ENCODE results near the gene FBXO15.

FBXO15 gene

GRCh38 chr18:74155276-74155675 is 7.6 kb upstream of the FBXO15 start:
- H3K4me3 ChIP-seq (ENCODE audit: low read length, poor library complexity, severe bottlenecking): no peak overlapping the region
- no peaks in the 10 kb centered on the region for H3K27me3 ChIP-seq (ENCODE audit: insufficient read depth, low read length, poor library complexity, severe bottlenecking)
- H3F3A ChIP-seq (ENCODE audit: low read depth): no peaks in the 10 kb centered on the region
- H3K36me3 ChIP-seq (ENCODE audit: insufficient read depth, low read length): peaks cover 48% of the 10 kb centered on the region
- H3K9me2 ChIP-seq (replicated peaks; ENCODE audit: low read depth, low read length): no peaks in the 10 kb centered on the region
- no peak overlapping the region for H2AFZ ChIP-seq (ENCODE audit: low read length)
- no peak overlapping the region for H3K4me2 ChIP-seq (ENCODE audit: low read depth, low read length, poor library complexity, severe bottlenecking)
- peaks cover 17% of the 10 kb centered on the region for H4K20me1 ChIP-seq (ENCODE audit: insufficient read depth, low read length, poor library complexity, severe bottlenecking)
- H3K4me1 ChIP-seq (ENCODE audit: insufficient read depth, low read length, poor library complexity, severe bottlenecking): peaks cover 22% of the 10 kb centered on the region
- TF ChIP-seq CTCF (conservative IDR thresholded peaks at IDR 0.05; ENCODE audit: low read length) (no peak), EZH2phosphoT487 (IDR thresholded peaks at IDR 0.05; ENCODE audit: borderline replicate concordance) (no peak)
- no peaks in the 10 kb centered on the region for H3K9me3 ChIP-seq (ENCODE audit: insufficient read depth, low read depth, low read length)
- H3K79me2 ChIP-seq (ENCODE audit: insufficient read depth, low read length): peaks cover 39% of the 10 kb centered on the region
- H3K9ac ChIP-seq (ENCODE audit: low read depth, low read length, poor library complexity, severe bottlenecking): no peak overlapping the region

GRCh38 chr18:74154716-74155115 is 7.1 kb upstream of the FBXO15 start:
- Histone ChIP-seq H3F3A (ENCODE audit: low read depth) (no peaks in the 10 kb centered on the region), H3K9me2 (replicated peaks; ENCODE audit: low read depth, low read length) (no peaks in the 10 kb centered on the region), H3K4me2 (ENCODE audit: low read depth, low read length, poor library complexity, severe bottlenecking) (no peak overlapping the region), H2AFZ (ENCODE audit: low read length) (no peak overlapping the region), H3K4me1 (ENCODE audit: insufficient read depth, low read length, poor library complexity, severe bottlenecking) (peaks cover 28% of the 10 kb centered on the region), H3K9ac (ENCODE audit: low read depth, low read length, poor library complexity, severe bottlenecking) (no peak overlapping the region), H3K9me3 (ENCODE audit: insufficient read depth, low read depth, low read length) (no peaks in the 10 kb centered on the region), H4K20me1 (ENCODE audit: insufficient read depth, low read length, poor library complexity, severe bottlenecking) (peaks cover 17% of the 10 kb centered on the region), H3K4me3 (ENCODE audit: low read length, poor library complexity, severe bottlenecking) (no peak overlapping the region), H3K79me2 (ENCODE audit: insufficient read depth, low read length) (peaks cover 45% of the 10 kb centered on the region), H3K27me3 (ENCODE audit: insufficient read depth, low read length, poor library complexity, severe bottlenecking) (no peaks in the 10 kb centered on the region), H3K36me3 (ENCODE audit: insufficient read depth, low read length) (peaks cover 45% of the 10 kb centered on the region)
- TF ChIP-seq EZH2phosphoT487 (IDR thresholded peaks at IDR 0.05; ENCODE audit: borderline replicate concordance) (no peak), CTCF (conservative IDR thresholded peaks at IDR 0.05; ENCODE audit: low read length) (no peak)

GRCh38 chr18:74153793-74154192 is 6.2 kb upstream of the FBXO15 start:
- no peaks in the 10 kb centered on the region for H3K27me3 ChIP-seq (ENCODE audit: insufficient read depth, low read length, poor library complexity, severe bottlenecking)
- no peak for TF ChIP-seq EZH2phosphoT487 (IDR thresholded peaks at IDR 0.05; ENCODE audit: borderline replicate concordance)
- TF ChIP-seq CTCF (conservative IDR thresholded peaks at IDR 0.05; ENCODE audit: low read length): no peak
- H3K9ac ChIP-seq (ENCODE audit: low read depth, low read length, poor library complexity, severe bottlenecking): no peak overlapping the region
- H3F3A ChIP-seq (ENCODE audit: low read depth): no peaks in the 10 kb centered on the region
- H2AFZ ChIP-seq (ENCODE audit: low read length): no peak overlapping the region
- peak overlapping the region; percentile 84 for H3K4me2 ChIP-seq (ENCODE audit: low read depth, low read length, poor library complexity, severe bottlenecking)
- no peaks in the 10 kb centered on the region for H3K9me2 ChIP-seq (replicated peaks; ENCODE audit: low read depth, low read length)
- peak overlapping the region; percentile 30 for H3K4me3 ChIP-seq (ENCODE audit: low read length, poor library complexity, severe bottlenecking)
- peaks cover 54% of the 10 kb centered on the region for H3K79me2 ChIP-seq (ENCODE audit: insufficient read depth, low read length)
- no peaks in the 10 kb centered on the region for H3K9me3 ChIP-seq (ENCODE audit: insufficient read depth, low read depth, low read length)
- peaks cover 17% of the 10 kb centered on the region for H4K20me1 ChIP-seq (ENCODE audit: insufficient read depth, low read length, poor library complexity, severe bottlenecking)
- peaks cover 40% of the 10 kb centered on the region for H3K36me3 ChIP-seq (ENCODE audit: insufficient read depth, low read length)
- peaks cover 35% of the 10 kb centered on the region for H3K4me1 ChIP-seq (ENCODE audit: insufficient read depth, low read length, poor library complexity, severe bottlenecking)

Data from Loucy (cell line).